Posterior vena cava (tissue), 2 donors: Measurements from ENCODE around the gene SPINT2. TPM values are rescaled to one million over a fixed set of nuclear protein-coding genes. Genes with fewer than 3 reads are reported as not detected.
"Not testable (repeated sequence)": the region's sequence is repeated elsewhere in the genome, so short reads cannot be mapped to it uniquely, and the experiment has no call there.

Experiments used
- DNase-seq: peaks from one replicate; pipeline ENCODE4 v3.0.0-alpha.2; 2020; ENCODE audit warnings: low spot score
- intact Hi-C, 2 donors: fragments of 100-400 bp; cut with DNase I; formaldehyde crosslinking; loops; one replicate each; pipeline versions ENCODE4 v1.14.1 to v1.14.2; 2022 to 2023
- total RNA-seq, 2 donors: library from RNA; stranded (reverse); fragmentation: NEBNext Ultra II Directional; extraction: Animal tissue kit (Norgen Biotek cat#: 25700); gene quantifications; one replicate each; pipeline ENCODE4 v1.2.1, GENCODE V29; 2021
- donor health status: DM: yes; HTN: yes; CAD: no.
- donor health status: DM: yes; HTN: yes; CAD: no.

SPINT2 gene
- total RNA-seq, 2 donors from 2014 or later: 25.1 to 39.7 TPM

- no peak for DNase-seq
- intact Hi-C loops: loop anchor here in 1 of 2 donors (5.0 kb wide), 1 partner anchor 426 kb away; the partner anchor contains the start of genes SIPA1L3 and WDR87
These were observed 68.9 kb downstream of the SPINT2 start for GRCh38 chr19:38333245-38333644.

DNA sequence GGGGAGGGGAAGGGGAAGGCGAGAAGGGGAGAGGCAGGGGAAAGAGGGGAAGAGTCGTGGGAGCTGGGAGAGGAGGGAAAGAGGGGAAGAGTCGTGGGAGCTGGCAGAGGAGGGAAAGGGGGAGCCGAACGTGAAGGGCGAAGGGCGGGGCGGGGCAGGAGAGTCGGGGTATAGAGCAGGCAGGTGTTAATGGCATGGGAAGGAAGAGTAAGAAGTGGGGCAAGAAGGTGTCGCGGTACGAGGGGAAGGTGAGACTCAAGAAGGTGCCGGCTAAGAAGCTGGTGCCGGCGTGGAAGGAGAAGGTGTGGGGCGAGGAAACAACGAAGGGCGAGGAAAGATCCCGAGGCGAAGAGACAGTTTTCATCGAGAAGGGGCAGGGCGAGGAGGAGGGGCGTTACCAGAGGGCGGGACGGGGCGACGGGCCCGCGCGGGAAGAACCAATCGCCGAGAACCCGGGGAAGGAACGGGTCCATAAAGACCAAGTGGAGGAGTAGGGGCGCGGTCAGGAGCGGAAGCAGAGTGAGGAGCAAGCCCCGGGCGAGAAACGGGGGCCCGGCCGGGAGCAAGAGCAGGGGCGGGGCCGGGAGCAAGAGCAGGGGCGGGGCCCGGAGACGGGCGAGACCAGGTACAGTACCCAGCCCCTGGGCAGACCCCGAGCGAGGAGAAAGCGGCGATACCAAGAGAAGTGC lies 71.7 kb downstream of the SPINT2 start:
- DNase-seq: peak; percentile 99
- intact Hi-C loops: loop anchor here (2.0 kb wide), 2 partner anchors 91 to 103 kb away; no protein-coding TSS in a partner anchor

DNA sequence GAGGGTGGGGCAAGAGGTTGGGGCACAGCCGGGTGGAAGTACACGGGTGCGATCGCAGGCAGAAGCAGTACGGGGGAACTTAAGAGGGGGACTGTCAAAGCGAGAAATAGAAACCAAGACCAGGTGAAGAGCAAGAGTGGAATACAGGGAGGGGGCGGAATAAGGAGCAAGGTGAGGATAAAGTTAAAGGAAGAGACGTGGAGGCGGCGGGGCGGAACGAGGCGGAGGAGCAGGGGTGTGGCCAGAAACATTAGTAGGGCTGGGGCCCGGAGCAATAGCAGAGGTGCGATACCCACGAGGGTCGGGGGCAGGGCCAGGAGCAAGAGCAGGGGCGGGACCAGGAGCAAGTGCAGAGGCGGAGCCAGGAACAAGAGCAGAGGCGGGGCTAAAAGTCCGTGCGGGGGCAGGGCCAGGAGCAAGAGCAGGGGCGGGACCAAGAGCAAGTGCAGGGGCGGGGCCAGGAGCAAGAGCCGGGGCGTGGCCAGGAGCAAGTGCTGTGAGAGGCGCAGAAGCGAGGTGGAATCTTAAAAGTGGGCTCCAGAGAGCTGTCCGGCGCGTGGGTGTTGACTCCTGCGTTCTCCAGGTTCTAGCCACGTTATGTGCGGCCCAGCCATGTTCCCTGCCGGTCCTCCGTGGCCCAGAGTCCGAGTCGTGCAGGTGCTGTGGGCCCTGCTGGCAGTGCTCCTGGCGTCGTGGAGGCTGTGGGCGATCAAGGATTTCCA lies 72.4 kb downstream of the SPINT2 start:
- intact Hi-C loops: no loop called here
- DNase-seq: peak; percentile 98

GRCh38 chr19:38337360-38337653 lies 72.9 kb downstream of the SPINT2 start:
- intact Hi-C loops: no loop called here
- DNase-seq: no peak

- DNase-seq, intact Hi-C loops: not testable (repeated sequence)
These were observed 74.6 kb downstream of the SPINT2 start for GRCh38 chr19:38339011-38339410.

DNA sequence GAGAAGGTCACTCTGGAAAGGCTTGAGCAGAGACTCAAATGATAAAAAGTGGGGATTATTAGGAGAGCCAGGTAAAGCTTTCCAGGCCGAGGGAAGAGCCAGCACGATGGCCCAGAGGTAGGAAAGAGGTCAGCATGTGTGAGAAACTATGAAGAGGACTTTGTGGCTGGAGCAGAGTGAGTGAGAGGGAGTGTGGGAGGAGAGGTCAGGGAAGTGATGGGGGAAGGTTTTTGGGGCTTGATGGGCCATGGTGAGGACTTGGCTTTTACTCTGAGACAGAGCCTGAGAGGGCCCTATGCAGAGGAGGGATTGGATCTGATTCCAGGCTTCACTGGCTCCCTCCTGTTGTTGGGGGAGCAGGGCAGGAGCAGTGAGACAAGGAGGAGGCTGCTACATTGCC lies 76.6 kb downstream of the SPINT2 start:
- no peak for DNase-seq

More for the DNA sequence above, 76.6 kb downstream of the SPINT2 start:
- intact Hi-C loops: no loop called here

Other genes with a start within 250 kb of the SPINT2 start
- under 1 TPM; 0.14 to 0.65 TPM for gene DPF1, start 40.4 kb upstream of the SPINT2 start, total RNA-seq
- 100 to 1,000 TPM; 314 to 462 TPM for gene PPP1R14A, start 8.2 kb upstream of the SPINT2 start, total RNA-seq
- 1 to 10 TPM; 1.1 to 1.2 TPM for gene C19orf33, start 39.7 kb downstream of the SPINT2 start, total RNA-seq
- gene YIF1B, start 51.4 kb downstream of the SPINT2 start, total RNA-seq: 10 to 100 TPM; 16.5 to 23.2 TPM
- gene KCNK6, start 55.3 kb downstream of the SPINT2 start, total RNA-seq: 10 to 100 TPM; 10.2 to 14.5 TPM
- 1 to 10 TPM; 2.3 to 4.0 TPM for gene CATSPERG, start 71.3 kb downstream of the SPINT2 start, total RNA-seq
- 100 to 1,000 TPM; 121 to 139 TPM for gene PSMD8, start 110.0 kb downstream of the SPINT2 start, total RNA-seq
- gene GGN, start 123.5 kb downstream of the SPINT2 start, total RNA-seq: 1 to 10 TPM in 1 of 2 donors, under 1 TPM in 1; 0.51 to 2.2 TPM
- 1 to 10 TPM; 2.8 to 6.5 TPM for gene SPRED3, start 124.1 kb downstream of the SPINT2 start, total RNA-seq
- gene FAM98C, start 138.5 kb downstream of the SPINT2 start, total RNA-seq: 10 to 100 TPM in 1 of 2 donors, 1 to 10 TPM in 1; 9.6 to 10.7 TPM
- 1 to 10 TPM; 3.9 to 6.6 TPM for gene RASGRP4, start 161.6 kb downstream of the SPINT2 start, total RNA-seq
- gene RYR1, start 169.1 kb downstream of the SPINT2 start, total RNA-seq: 1 to 10 TPM; 1.3 to 5.6 TPM